Measurements from ENCODE around the gene PPP1R14D. TPM values are rescaled to one million over a fixed set of nuclear protein-coding genes. Genes with fewer than 3 reads are reported as not detected.

PPP1R14D gene
- total RNA-seq, 6 experiments from 2014 or later, result not detected

- whole genome bisulfite sequencing (ENCODE audit: insufficient coverage, low coverage, low lambda C conversion rate, missing lambda C conversion rate), result 90% methylated on average over 9 of the region's 32 CpGs
- intact Hi-C loops (cut with DNase I), result no loop called here
- no peak for ATAC-seq
- H3K4me1 ChIP-seq, result peaks cover 0 to 49% (median 14%) of the 10 kb centered on the region in 4 donors
- H3K36me3 ChIP-seq, result peaks cover 0 to 15% (median 9%) of the 10 kb centered on the region in 4 donors
- peak in 1 of 3 donors; percentile 57 for DNase-seq
- H3K27ac ChIP-seq, result no peak overlapping the region
- H3K27me3 ChIP-seq, result no peaks in the 10 kb centered on the region
- TF ChIP-seq POLR2A (IDR thresholded peaks at IDR 0.05), result no peak
- TF ChIP-seq, protein P1, sequence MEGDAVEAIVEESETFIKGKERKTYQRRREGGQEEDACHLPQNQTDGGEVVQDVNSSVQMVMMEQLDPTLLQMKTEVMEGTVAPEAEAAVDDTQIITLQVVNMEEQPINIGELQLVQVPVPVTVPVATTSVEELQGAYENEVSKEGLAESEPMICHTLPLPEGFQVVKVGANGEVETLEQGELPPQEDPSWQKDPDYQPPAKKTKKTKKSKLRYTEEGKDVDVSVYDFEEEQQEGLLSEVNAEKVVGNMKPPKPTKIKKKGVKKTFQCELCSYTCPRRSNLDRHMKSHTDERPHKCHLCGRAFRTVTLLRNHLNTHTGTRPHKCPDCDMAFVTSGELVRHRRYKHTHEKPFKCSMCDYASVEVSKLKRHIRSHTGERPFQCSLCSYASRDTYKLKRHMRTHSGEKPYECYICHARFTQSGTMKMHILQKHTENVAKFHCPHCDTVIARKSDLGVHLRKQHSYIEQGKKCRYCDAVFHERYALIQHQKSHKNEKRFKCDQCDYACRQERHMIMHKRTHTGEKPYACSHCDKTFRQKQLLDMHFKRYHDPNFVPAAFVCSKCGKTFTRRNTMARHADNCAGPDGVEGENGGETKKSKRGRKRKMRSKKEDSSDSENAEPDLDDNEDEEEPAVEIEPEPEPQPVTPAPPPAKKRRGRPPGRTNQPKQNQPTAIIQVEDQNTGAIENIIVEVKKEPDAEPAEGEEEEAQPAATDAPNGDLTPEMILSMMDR (IDR thresholded peaks at IDR 0.05), result no peak
- no peaks in the 10 kb centered on the region for H3K9me3 ChIP-seq
- no peak overlapping the region for H3K4me3 ChIP-seq
Observed at GRCh38 chr15:40766906-40767837, 61.3 kb downstream of the PPP1R14D start.

DNA sequence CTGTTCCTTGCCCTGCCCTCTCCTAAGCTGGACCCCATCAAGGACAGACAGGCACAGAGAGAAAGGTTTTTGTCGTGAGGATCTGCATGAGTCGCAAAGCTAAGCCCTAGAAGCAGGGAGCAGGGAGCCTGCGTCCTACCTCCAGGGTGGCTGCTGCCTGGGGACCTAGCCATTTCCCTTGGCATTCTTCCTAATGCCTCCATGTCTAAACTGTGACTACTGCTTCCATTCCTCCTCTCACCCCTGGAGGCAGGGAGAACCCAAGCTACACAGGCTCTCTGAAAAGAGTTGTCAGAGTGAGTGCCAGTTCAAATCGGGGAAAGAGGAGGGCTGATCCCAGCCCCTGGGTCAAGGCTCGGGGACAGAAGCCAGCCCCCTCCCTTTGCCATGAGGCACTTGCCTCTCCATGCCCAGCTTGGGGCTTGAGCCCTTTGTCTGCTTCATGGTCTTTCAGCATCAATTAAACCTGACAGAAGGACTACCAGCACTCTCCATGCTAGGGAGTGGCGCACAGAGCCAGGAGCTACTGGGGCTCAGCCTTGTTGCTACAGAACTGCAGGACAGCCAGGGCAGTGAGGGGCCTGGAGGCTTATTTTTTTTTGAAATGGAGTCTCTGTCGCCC is 62.2 kb downstream of the PPP1R14D start:
- Histone ChIP-seq H3K27me3 (no peaks in the 10 kb centered on the region), H3K36me3 (peaks cover 0 to 15% (median 9%) of the 10 kb centered on the region in 4 donors), H3K9me3 (no peaks in the 10 kb centered on the region), H3K27ac (peak overlapping the region in 1 of 3 donors; percentile 92), H3K4me3 (no peak overlapping the region), H3K4me1 (peaks cover 0 to 41% (median 10%) of the 10 kb centered on the region in 4 donors)
- WGBS (ENCODE audit: insufficient coverage, low coverage, low lambda C conversion rate, missing lambda C conversion rate), result 66% methylated on average over 3 of the region's 7 CpGs
- peak in 1 of 3 donors; percentile 20 for DNase-seq
- no peak for ATAC-seq
- intact Hi-C loops (cut with DNase I), result no loop called here
- TF ChIP-seq, protein P1 (IDR thresholded peaks at IDR 0.05), result no peak
- TF ChIP-seq POLR2A (IDR thresholded peaks at IDR 0.05), result no peak

Small RNA genes within 50 kb of the gene (small RNA-seq; reads per million reads assigned to genes)
- gene AC025166.1, result 0 reads per million in 2 experiments

Other genes with a start within 250 kb of the PPP1R14D start
- gene KNL1, start 234.5 kb downstream of the PPP1R14D start, total RNA-seq, result 1 to 10 TPM; 1.6 to 9.6 (median 3.6) TPM
- 1 to 10 TPM in 2 of 6 experiments, under 1 TPM in 2, not detected in 2; 0.66 to 1.7 (median 1.1) TPM for gene RAD51, start 133.5 kb downstream of the PPP1R14D start, total RNA-seq
- gene RMDN3, start 73.5 kb downstream of the PPP1R14D start, total RNA-seq, result 10 to 100 TPM; 25.3 to 38.5 (median 29.5) TPM
- 100 to 1,000 TPM in 2 of 6 experiments, 10 to 100 TPM in 4; 65.4 to 181 (median 82.0) TPM for gene GCHFR, start 64.6 kb downstream of the PPP1R14D start, total RNA-seq
- 1 to 10 TPM in 2 of 6 experiments, under 1 TPM in 4; 0.51 to 1.6 (median 0.83) TPM for gene C15orf62, start 58.7 kb downstream of the PPP1R14D start, total RNA-seq
- 10 to 100 TPM; 11.5 to 49.3 (median 19.5) TPM for gene ZFYVE19, start 21.6 kb downstream of the PPP1R14D start, total RNA-seq
- gene DNAJC17, start 21.2 kb downstream of the PPP1R14D start, total RNA-seq, result 10 to 100 TPM in 5 of 6 experiments, 1 to 10 TPM in 1; 7.8 to 23.7 (median 17.7) TPM
- gene SPINT1, start 15.3 kb upstream of the PPP1R14D start, total RNA-seq, result 1 to 10 TPM; 1.1 to 7.9 (median 3.0) TPM
- not detected for gene RHOV, start 45.5 kb upstream of the PPP1R14D start, total RNA-seq
- gene VPS18, start 65.7 kb upstream of the PPP1R14D start, total RNA-seq, result 10 to 100 TPM in 5 of 6 experiments, 1 to 10 TPM in 1; 8.4 to 24.7 (median 12.9) TPM
- 1 to 10 TPM; 2.9 to 8.7 (median 4.2) TPM for gene DLL4, start 100.6 kb upstream of the PPP1R14D start, total RNA-seq
- gene CHAC1, start 124.8 kb upstream of the PPP1R14D start, total RNA-seq, result 10 to 100 TPM in 2 of 6 experiments, 1 to 10 TPM in 1, under 1 TPM in 3; 0.22 to 11.6 (median 0.97) TPM